ENCODE results near the gene BANP.
"Not testable (repeated sequence)": the region's sequence is repeated elsewhere in the genome, so short reads cannot be mapped to it uniquely, and the experiment has no call there.

The BANP gene

GRCh38 chr16:88016964-88017363 is 65.7 kb downstream of the BANP start:
- no peak for DNase-seq

- no peak for DNase-seq
Observed at GRCh38 chr16:88017587-88018101, 66.4 kb downstream of the BANP start.

GRCh38 chr16:88018382-88018781 is 67.1 kb downstream of the BANP start:
- not testable (repeated sequence) for DNase-seq

- DNase-seq = not testable (repeated sequence)
Observed at GRCh38 chr16:88019041-88019820, 68.0 kb downstream of the BANP start.

- no peak for DNase-seq
Observed at GRCh38 chr16:88019821-88020515, 68.7 kb downstream of the BANP start.

GRCh38 chr16:88020516-88020885 is 69.3 kb downstream of the BANP start:
- no peak for DNase-seq

GRCh38 chr16:88021041-88021970 is 70.1 kb downstream of the BANP start:
- DNase-seq = not testable (repeated sequence)

GRCh38 chr16:88022076-88023042 is 71.1 kb downstream of the BANP start:
- DNase-seq = no peak

- no peak for DNase-seq
Observed at GRCh38 chr16:88023366-88023765, 72.1 kb downstream of the BANP start.

- DNase-seq = no peak
Observed at GRCh38 chr16:88023786-88024185, 72.6 kb downstream of the BANP start.

GRCh38 chr16:88024491-88025085 is 73.4 kb downstream of the BANP start:
- not testable (repeated sequence) for DNase-seq

GRCh38 chr16:88025086-88025492 is 73.9 kb downstream of the BANP start:
- not testable (repeated sequence) for DNase-seq

GRCh38 chr16:88025828-88026555 is 74.8 kb downstream of the BANP start:
- DNase-seq = not testable (repeated sequence)

GRCh38 chr16:88026964-88027938 is 76.0 kb downstream of the BANP start:
- DNase-seq = no peak

GRCh38 chr16:88028177-88028930 is 77.1 kb downstream of the BANP start:
- DNase-seq = not testable (repeated sequence)

GRCh38 chr16:88030498-88030897 is 79.3 kb downstream of the BANP start:
- DNase-seq = no peak

- not testable (repeated sequence) for DNase-seq
Observed at GRCh38 chr16:88030961-88031360, 79.7 kb downstream of the BANP start.

- DNase-seq = not testable (repeated sequence)
Observed at GRCh38 chr16:88033003-88033740, 81.9 kb downstream of the BANP start.
